Activated gamma-delta T cell treated with Interleukin-2 at 50 U/mL for 16 hours (primary cell): ENCODE data around the gene ARMC5.
A peak's percentile ranks its signal among the peaks of the same experiment; 100 is the strongest.
"Not testable (repeated sequence)": the region's sequence is repeated elsewhere in the genome, so short reads cannot be mapped to it uniquely, and the experiment has no call there.

Experiments used
- DNase-seq: peaks from one replicate; pipeline ENCODE4 v3.0.0-alpha.2; 2020

The ARMC5 gene

DNA sequence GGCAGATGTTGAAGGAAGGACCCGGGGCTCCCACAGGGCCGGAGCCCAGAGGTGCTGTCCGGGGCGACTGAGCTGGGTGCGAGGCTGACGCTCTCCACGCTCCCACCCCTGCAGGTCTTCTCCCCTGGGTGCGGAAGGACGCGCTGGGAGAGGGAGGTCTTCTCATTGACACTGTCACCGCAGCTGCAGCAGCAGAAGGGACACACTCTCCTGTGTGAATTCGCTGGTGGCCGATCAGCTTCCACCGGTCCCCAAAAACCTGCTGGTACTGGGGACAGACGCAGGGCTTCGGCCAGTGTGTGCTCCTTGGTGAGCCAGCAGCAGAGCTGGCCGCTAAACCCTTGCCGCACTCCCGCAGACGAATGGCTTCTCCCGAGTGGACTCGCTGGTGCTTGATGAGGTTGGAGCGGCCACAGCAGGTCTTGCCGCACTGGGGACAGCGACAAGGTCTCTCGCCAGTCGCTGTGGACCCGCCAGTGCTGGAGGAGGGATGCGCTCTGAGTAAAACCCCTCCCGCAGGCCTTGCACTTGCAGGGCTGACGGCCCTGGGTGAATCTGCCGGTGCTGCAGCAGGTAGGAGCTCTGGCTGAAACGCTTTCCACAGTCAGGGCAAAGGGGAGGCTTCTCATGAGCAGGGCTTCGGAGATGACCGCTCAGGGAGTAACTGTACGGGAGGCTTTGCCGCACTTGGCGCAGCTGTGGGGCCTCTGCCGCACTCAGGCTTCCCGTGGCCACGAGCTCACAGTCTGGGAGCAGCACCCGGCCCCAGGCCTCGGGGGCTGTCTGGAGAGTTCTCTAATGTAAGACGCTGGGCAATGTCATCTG lies 22.9 kb upstream of the ARMC5 start:
- no peak for DNase-seq

DNA sequence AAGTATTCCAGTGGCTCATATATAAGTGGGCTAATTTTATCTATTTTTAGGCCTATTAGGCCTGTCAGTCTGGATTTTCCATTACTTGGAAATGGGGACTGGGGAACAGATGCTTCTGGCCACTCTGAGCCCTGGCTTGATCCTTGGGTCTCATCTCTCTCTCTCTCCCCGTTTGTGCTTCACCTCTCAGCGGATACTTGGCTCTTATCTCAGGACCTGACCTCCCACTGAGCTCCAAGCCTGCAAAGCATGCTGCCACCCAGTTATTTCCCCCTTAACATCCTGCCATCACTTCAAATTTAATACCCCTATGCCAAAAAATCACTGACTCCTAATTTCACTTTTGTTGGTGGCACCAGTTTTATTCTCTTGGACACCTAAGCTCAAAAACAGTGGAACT lies 20.9 kb upstream of the ARMC5 start:
- no peak for DNase-seq

DNA sequence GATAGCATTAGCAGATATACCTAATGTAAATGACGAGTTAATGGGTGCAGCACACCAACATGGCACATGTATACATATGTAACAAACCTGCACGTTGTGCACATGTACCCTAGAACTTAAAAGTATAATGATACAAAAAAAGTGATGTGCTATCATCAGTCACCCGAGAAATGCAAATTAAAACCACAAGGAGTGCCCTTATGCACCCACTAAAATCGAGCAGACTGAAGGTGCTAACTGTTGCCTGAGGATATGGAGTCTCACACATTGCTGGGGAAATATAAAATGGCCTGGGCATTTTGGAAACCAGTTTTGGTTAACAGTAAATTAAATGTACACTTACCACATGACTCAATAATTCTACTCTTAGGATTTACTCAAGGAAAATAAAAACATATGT lies 20.3 kb upstream of the ARMC5 start:
- DNase-seq = not testable (repeated sequence)

DNA sequence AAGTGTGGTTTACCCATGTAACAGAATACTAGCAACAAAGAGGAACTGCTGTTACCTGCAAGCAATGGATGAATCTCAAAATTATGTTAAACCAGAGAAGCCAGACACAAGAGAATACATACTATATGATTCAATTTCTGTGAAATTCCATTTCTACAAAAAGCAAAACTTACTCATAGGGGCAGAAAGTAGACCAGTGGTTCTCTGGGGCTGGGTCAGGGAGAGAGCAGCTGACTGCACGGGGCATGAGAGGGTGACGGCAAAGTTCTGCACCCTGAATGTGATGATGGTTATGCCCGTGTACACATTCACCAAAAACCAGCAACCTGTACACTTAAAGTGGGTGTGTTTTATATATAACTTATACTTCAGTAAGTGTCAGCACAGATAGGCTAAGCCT lies 19.8 kb upstream of the ARMC5 start:
- DNase-seq = no peak

DNA sequence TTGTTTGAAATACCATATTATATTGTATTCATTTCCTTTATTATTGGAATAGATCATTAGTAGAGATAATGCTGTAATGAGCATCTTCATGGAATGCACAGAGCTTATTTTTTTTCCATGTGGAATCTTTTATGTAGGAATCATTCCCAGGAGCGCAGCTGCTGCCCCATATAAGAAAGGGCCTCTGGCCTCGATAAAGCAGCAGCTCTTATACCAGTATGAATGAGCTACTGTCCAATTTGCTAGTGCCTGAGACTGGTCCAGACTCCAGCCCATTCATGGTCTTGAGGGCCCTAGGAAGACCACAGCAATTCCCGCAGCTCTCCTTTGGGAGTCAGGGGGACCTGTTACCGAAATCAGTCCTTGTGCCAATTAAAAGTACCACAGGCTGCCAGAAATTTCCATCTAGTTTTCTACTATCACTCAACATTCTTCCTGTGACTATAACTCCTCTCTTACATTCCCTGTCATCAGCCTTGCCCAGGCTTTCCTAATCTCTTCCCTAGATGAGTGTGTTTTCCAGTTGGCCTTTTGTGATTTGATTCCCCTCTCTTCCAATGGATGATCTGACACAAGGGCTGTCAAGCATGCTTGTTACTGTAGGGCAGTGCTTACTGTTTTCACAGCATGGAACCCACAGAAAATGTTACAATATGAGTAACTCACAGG lies 18.7 kb upstream of the ARMC5 start:
- no peak for DNase-seq

DNA sequence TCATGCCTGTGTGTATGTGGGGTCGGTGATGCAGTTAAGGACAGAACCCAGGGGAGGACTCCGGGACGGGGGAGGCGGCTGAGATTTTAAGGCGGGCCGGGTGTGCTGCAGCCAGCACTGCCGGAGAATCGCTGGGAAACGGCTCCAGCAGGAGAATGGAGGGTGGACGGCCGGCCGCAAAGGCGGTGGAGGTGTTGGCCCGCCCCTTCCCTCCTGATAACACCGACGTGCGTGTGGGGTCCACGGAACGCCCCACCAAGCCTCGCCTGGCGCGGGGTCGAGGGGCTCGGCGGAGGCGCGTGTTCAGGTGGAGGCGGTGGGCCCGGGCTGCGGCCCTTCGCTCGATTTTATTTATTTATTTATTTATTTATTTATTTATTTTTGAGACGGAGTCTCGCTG lies 17.3 kb upstream of the ARMC5 start:
- no peak for DNase-seq

DNA sequence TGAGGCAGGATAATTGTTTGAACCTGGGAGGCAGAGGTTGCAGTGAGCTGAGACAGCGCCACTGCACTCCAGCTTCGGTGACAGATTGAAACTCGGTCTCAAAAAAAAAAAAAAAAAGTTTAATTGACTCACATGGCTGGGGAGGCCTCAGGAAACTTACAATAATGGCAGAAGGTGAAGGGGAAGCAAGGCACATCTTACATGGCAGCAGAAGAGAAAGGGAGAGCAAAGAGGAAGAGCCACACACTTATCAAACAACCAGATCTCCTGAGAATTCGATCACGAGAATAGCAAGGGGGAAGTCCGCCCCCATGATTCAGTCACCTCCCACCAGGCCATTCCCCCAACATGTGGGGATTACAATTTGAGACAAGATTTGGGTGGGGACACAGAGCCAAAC lies 13.4 kb upstream of the ARMC5 start:
- not testable (repeated sequence) for DNase-seq

DNA sequence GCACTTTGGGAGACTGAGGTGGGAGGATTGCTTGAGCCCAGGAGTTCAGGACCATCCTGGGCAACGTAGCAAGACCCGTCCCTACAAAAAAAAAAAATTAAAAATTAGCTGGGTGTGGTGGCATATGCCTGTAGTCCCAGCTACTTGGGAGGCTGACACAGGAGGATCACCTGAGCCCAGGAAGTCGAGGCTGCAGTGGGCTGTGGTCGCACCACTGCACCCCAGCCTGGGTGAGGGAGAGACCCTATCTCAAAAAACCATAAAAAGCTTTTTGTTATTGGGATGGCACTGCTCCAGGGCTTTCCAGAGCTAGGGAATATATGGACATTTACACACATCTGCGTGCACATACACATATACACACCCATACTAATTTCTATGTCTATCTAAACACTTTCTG lies 8.1 kb upstream of the ARMC5 start:
- no peak for DNase-seq

DNA sequence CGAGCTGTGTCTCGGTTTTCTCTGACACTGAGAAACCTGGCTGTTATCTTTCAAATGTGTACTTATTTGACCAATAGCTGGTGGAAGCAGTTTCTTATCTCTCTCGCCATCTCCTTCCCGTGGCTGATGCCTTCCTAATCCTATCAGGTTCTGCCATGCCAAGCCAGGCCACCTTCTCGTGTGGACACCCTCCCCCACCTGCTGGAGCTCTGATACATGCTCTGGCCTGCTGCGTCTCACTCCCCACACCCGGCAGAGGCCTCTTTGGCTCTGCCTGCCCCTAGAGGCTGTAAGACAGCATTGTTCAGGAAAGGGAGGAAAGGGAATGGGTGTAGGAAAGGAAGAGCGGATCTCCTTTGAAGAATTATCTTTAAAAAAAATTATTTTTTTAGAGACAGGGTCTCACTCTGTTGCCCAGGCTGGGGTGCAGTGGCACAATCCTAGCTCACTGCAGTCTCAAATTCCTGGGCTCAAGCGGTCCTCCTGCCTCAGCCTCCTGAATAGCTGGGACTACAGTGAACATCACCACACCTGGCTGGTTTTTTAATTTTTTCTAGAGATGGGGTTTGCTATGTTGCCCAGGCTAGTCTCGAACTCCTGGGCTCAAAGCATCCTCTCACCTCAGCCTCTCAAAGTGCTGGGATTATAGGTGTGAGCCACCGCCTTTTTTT lies 7.5 kb upstream of the ARMC5 start:
- DNase-seq = no peak

DNA sequence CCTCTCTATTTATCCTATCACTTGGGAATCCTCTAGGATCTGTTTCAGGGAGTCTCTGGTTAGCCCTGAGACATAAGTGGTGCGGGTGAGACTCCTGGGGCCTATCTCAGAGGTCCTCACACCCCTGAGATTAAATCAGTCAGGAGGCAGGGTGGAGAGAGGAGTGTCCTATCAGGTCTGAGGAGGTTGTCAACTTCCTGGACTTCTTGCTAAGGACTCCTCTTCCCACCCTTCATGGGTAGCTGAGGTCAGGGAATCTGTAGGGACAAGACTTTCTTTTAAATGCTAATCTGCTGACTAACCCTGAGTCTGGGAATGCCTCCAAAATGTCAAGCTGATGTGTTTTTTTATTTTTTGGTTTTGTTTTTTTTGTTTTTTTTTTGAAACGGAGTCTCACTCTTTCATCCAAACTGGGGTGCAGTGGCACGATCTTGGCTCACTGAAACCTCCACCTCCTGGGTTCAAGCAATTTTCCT lies 6.6 kb upstream of the ARMC5 start:
- DNase-seq = no peak

DNA sequence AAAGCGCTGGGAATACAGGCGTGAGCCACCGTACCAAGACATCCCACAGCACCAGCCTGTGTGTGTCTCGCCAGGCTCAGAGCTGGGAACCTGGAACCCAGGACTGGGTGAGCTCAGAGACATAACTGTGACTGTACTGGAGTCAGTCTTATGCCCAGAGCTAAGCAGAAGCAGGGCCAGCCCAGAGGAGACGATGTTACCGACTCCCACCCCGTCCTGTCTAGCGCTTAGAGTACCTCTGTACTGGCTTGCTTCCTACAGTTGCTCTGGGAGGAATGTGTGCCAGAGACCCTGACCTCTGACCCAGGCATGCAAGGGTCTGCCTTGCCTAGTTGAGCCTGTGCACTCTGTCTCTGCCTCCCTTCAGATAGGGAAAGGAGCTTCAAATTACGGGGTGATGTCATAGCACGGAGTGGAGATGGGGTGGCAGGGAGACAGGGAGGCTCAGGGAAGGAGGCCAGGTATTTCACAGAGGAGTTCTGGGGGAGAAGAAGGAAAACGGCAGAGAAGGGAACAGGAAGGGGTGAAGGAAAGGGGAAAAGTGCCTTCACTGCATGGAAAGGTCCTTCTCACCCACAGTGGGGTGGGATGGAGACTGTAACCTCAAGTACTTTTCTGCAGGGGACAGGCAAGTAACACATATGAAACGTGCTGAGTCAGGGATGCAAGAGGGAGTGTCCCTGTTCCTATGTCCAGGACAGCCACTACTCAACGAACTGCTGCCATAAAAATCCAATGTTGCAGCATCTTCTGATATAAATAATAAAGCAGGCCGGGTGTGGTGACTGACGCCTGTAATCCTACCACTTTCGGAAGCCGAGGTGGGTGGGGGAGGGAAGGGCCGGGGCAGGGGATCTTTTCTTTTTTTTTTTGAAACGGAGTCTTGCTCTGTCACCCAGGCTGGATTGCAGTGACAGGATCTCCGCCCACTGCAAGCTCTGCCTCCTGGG lies 5.8 kb upstream of the ARMC5 start:
- no peak for DNase-seq

DNA sequence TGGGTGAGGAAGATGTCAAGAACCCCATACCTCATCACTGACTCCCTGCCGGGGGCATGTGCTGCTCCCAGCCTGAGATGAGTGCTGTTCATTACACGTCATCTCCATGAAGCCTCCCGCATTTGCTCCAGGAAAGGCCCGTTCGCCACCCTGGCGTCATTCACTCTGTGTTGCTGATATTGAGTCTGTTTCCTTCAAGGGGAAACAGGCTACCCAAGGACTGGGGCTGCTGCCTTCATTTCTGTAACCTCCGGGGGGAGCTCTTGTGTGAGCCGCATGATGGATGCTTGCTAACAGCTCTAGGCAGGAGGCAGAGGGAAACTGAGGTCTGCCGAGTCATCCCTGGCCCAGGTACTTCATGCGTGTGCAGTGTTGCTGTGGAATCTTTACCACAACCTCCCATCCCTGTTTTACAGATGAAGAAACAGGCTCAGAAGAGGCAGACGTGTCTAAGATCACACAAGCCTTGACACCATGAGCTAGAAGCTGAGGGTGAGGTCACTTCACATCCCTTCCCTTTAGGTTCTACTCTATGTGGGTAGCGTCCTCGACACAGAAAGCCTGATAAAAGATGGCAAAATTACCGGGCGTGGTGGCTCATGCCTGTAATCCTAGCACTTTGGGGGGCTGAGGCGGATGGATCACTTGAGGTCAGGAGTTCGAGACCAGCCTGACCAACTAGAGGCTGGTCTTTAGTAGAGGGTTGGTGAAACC lies 3.5 kb upstream of the ARMC5 start:
- no peak for DNase-seq

DNA sequence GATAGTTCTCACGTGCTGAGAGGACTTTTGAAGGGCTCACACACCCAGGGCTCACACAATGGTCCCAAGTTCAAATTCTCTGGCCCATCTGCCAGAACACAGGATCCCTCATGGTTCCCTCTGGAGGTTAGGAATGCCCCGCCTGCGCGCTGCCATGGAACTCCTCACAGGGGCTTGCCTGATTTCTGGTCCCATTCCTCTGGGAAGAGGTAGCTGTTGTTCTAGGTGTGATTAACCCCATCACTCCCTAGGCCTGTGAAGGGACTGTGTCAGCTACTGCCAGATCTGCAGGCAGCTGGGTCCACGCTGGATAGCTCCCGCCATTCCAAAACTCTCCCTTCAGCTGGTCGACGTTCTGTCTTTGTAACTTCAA lies 2.3 kb upstream of the ARMC5 start:
- no peak for DNase-seq

DNA sequence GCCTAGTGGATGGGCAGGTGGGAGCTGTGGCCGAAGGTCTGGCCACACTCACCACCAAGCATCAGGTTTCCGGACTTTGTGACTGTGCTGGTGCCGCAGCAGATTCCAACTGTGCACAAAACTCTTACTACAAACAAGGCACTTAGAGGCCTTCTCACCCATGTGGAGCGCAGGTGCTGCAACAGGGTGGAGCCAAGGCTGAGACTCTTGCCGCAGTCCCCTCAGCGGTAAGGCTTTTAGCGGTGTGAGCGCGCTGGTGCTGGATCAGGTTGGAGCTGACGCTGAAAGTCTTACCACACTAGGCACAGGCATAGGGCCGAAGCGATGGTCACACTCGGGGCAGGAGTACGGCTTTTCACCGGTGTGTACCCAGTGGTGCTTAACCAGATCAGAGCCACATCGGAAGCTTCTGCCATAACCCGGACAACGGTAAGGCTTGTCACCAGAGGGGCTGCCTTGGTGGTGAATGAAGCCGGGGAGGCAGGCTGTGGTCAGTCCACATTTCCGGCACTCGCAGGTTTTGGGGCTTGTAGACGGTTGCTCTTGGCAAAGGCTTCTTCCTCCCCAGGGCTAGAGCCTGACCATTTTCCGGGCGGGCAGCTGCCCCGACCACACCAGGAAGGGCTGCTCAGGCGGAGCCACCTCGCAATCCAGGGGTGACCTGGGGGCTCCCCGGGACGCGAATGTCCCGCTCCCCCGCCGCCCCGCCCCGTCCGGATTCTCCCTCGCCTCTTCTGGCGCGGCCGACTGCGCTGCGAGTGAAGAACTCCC lies 1.0 kb upstream of the ARMC5 start:
- peak; percentile 61 for DNase-seq

DNA sequence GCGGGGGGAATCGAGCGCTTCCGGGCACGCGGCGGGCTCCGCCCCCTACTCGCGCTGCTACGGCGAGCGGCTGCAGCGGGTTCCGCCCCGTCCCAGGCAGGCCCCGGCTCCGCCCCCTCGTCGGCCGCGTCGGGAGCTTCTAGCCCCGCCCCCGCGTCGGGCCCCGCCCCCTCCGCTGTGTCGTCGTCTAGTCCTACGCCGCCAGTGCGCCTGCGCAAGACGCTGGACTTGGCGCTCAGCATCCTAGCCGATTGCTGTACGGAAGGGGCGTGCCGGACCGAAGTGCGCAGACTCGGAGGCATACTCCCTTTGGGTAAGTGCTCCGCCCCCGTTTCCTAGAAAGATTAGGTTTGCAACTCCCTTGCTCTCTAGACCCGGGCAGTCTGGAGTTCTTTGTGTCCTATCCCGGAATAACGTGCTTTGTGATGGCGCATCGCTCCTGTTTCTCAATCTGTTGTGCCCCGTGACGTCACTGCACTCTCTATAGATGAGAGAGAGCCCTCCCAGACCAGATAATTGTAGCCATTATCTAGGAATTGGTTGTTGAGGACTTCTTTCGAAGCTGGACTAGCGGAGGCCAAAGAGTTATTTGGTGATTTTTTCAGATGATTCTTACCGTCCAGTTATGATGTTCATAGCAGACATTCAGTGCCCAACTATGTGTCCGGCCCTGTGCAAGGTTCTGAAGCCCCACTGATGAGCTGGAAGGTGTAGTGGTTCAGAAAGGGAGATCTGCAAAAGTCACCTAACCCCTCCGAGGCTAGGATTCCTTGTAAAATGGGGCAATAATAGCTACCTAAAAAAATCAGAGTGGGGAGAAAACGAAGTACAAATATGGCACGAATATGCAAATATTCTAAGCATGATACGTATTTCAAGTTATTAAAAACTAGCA lies 633 bp downstream of the ARMC5 start:
- peak; percentile 100 for DNase-seq

DNA sequence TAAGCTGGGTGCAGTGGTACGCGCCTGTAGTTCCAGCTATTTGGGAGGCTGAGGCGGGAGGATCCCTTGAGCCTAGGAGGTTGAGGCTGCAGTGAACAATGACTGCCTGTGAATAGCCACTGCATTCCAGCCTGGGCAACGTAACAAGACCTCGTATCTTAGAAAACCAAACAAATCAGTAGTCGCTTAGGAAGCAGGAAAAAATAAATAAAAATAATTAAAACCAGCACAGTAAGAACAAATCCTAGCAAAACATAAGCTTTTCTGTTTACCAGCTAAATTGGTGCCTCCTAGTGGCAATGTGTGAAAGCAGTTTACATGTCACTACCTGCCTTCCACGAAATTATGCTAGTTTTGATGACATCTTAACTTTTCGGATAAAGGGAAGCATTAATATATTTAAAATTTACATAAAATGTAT lies 1.3 kb downstream of the ARMC5 start:
- no peak for DNase-seq

DNA sequence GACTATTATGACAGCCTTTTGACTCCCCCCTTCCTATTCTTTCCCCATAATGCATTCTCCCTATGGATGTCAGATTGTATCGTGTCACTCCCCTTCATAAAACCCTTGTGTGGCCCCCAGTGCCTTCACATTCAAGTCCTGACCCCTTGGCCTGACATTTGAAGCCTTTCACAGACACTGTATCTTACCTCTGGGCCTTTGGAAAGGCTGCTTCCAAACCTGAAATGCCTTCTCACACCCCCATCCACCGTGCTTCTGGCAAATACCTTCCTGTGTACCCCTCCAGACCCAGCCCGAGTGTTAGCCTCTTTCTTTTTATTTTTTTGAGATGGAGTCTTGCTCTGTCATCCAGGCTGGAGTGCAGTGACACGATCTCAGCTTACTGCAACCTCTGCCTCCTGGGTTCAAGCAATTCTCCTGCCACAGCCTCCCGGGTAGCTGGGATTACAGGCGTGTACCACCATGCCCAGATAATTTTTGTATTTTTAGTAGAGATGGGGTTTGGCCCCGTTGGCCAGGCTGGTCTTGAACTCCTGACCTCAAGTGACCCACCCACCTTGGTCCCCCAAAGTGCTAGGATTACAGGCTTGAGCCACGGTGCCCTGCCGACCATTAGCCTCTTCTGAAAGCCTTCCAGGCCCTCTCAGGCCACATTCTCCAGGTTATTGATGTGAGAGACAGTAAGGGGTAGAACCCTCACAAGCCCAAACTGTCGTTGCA lies 2.1 kb downstream of the ARMC5 start:
- DNase-seq = no peak

DNA sequence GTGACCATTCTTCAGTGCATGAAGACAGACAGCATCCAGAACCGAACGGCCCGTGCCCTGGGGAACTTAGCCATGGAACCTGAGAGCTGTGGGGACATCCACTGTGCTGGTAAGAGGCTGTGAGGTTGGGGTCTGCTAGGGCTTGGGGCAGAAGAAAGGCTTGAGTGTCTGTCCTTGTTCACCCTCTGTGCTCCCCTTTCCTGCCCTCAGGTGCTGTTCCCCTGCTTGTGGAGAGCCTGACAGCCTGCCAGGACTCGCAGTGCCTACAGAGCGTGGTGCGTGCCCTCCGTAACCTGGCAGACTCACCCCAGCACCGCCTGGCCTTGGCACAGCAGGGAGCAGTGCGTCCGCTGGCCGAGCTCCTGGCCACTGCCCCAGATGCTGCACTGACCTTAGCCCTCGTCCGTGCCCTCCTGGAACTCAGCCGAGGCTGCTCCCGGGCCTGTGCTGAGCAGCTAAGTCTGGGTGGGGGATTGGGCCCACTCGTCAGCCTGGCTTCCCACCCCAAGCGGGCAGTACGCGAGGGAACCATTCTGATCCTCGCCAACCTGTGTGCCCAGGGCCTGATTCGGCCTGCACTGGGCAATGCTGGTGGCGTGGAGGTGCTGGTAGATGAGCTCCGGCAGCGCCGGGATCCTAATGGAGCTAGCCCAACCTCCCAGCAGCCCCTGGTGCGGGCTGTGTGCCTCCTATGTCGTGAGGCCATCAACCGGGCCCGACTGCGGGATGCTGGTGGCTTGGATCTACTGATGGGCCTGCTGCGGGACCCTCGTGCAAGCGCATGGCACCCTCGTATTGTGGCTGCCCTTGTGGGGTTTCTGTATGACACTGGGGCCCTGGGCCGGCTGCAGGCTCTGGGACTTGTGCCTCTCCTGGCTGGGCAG lies 2.9 kb downstream of the ARMC5 start:
- no peak for DNase-seq
